Loucy (cell line): Measurements from ENCODE around the gene CERS2.

ENCODE experiments used
- EZH2phosphoT487 ChIP-seq: fragments of 200-600 bp; IDR thresholded peaks from 2 replicates; pipeline ENCODE4 v1.6.1; 2018; ENCODE audit warnings: antibody characterized with exemption, mild to moderate bottlenecking, moderate library complexity, borderline replicate concordance
- TF ChIP-seq, protein P1 (sequence below): fragments of 200-600 bp; sonication (generic); conservative IDR thresholded peaks from 2 replicates; pipeline ENCODE4 v1.5.1; 2014; ENCODE audit warnings: mild to moderate bottlenecking, antibody characterized with exemption, low read length

DNA sequence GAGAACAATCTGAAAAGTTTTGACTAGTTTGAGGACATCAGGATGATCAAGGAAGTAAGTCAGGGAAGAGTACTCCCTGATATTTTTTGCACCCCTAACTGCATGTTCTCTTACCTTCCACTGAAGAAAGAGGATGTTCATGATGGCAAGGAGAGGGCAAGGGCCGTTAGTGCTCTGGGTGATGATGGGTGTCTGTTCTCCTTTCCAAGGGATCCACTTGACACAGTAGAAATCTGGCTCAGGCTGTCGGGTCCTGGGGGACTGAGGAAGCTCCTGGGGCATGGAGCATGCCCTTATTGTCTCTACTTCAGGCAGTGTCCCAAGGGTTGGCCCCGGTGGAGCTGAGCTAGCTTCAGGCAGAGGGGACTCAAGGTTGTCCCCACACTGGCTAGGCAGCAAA, 27.4 kb upstream of the CERS2 start:
- no peak for TF ChIP-seq EZH2phosphoT487
- TF ChIP-seq, protein P1, sequence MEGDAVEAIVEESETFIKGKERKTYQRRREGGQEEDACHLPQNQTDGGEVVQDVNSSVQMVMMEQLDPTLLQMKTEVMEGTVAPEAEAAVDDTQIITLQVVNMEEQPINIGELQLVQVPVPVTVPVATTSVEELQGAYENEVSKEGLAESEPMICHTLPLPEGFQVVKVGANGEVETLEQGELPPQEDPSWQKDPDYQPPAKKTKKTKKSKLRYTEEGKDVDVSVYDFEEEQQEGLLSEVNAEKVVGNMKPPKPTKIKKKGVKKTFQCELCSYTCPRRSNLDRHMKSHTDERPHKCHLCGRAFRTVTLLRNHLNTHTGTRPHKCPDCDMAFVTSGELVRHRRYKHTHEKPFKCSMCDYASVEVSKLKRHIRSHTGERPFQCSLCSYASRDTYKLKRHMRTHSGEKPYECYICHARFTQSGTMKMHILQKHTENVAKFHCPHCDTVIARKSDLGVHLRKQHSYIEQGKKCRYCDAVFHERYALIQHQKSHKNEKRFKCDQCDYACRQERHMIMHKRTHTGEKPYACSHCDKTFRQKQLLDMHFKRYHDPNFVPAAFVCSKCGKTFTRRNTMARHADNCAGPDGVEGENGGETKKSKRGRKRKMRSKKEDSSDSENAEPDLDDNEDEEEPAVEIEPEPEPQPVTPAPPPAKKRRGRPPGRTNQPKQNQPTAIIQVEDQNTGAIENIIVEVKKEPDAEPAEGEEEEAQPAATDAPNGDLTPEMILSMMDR, result no peak
